ENCODE results near the gene SLC16A10.
"Not testable (repeated sequence)": the region's sequence is repeated elsewhere in the genome, so short reads cannot be mapped to it uniquely, and the experiment has no call there.

Gene SLC16A10

DNA sequence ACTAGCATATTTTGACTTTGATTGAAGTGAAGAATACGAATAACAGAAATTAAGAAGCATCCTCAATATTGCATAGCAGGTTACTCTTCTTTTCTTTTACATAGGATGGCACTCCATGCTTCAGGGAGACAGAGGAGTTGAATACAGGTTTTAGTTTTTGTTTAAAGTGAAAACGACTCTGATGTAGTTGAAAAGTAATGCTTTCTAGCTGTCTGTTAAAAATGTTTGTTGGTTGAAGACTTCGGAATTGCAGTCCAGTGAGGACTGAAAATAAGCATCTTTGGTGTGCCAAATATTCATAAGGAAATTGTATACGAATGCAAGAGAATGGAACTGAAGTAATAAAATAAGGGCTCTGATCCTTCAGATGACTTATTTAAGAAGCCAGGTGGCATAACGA is 618 bp upstream of the SLC16A10 start:
- DNase-seq = peak; percentile 24

DNA sequence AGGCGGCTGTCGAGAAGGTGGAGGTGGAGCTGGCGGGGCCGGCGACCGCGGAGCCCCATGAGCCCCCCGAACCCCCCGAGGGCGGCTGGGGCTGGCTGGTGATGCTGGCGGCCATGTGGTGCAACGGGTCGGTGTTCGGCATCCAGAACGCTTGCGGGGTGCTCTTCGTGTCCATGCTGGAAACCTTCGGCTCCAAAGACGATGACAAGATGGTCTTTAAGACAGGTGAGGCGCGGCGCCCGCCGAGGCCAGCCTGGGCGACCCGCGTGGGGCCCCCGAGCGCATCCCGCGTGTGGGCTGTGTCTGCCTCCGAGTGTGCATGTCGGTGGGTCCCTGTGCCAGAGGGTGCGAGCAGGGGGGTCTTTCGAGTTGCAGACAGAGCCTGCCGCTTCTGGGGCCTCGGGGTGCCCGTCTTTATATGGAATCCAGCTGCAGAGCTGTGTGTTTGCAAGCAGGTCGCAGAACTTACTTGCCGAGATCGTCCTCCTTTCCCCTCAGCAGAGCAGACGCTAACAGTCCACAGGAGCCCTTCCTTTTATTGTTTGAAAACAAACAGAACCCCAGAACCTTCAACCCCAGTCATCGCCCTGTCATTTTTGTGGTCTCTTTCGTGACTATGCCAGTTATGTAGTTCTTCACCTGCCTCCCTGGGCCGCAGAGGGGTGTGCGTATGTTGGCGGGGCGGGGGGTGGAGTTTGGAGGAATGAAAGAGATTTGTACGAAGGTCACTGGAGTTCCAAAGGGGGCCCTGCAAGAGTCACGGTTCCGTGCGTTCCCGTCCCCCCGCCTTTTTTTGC is 766 bp downstream of the SLC16A10 start:
- DNase-seq = peak; percentile 45

DNA sequence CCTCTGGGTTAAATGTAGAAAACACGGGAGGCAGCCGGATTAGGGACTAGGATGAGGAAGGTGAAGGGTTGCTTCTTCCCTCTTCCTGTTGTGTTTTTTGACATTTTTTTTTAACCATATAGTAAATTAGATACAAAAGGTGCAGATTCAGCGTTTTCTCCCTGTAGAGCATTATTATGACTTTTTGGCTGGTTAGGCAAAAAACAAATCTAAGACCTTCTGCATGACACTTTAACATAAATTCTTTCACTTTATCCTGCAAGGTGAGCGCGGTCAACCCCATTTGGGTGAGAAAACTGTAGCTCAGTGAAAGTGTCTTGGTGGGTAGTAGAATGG is 1.3 kb downstream of the SLC16A10 start:
- no peak for DNase-seq

DNA sequence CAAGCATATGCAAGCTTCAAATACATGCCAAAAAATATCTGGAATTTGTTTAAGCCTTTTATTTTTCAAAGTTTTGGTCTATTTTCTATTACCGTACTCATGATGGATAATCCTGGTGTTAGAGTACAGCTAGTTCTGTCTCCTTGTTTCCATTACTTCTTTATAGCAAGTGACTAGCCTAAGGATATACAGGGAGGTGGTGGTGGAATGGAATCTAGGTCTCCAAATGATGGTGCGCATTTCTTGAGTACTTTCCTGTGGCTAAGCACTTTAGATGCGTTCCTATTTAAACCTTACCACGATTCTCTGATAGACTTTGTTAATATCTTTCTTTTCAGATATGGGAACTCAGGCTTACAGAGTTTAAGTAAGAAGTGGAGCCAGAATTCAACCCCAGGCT is 3.5 kb downstream of the SLC16A10 start:
- no peak for DNase-seq

DNA sequence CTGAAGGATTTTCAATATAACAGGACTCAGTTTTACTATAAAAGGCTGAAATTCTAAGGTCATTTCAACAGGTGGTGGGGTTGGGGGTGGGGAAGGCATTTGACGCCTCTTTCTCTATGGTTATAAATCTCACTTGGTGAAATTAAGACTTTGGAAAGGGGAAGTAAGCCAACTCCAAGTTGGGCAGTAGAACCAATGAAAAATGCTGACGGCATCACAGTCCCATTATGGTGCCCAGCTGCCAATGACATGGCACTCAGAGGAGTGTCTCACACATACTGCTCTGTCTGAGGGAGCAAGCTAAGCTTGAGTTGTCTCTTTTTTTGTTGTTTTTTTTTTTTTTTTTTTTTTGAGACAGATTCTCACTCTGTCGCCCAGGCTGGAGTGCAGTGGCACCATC is 4.7 kb downstream of the SLC16A10 start:
- DNase-seq = no peak

DNA sequence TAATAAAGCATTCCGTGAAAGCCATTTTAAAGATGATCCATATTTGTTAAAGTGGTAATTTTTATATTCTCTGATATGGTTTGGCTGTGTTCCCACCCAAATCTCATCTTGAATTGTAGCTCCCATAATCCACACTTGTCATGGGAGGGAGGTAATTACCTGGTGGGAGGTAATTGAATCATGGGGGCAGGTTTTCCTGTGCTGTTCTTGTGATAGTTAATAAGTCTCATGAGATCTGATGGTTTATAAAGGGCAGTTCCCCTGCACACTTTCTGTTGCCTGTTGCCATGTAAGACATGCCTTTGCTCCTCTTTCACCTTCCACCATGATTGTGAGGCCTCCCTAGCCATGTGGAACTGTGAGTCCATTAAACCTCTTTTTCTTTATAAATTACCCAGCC is 8.2 kb downstream of the SLC16A10 start:
- not testable (repeated sequence) for DNase-seq

DNA sequence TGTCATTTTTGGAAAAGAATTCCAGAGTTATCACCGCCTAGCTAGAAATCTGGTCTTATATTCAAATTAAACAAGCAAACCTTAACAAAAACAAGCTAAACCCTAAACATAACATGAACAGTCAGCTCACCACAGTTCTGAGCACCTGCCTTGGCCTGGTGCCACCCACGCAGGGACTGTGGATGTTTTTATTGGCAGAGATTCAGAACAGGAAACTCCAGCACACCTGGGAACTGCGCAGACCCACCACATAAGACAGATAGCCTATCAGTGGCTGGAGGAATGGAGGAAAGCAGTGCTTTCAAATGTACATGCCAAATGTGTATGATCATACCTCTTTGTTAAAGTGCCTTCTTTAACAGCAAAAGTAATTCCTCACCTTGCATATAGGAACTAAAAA is 8.9 kb downstream of the SLC16A10 start:
- peak; percentile 92 for DNase-seq

DNA sequence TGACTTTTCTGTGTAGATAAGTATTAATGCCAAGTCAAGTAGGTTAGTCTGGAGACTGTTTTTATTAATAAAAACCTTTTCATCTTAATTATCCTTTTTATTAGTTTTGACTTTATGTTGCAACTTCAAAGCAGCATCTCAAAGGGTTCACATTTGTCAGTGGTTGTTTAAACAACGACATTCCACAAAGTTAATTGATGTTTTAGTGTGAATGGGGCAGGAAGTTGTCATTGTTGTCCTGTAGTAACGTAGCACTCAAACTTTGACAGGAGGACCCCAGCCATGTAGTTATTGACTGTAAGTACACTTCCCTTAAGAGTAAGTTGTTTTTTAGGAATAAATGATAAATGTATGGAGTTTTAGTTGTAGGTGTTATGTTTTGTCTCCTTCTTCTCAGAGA is 11.3 kb downstream of the SLC16A10 start:
- no peak for DNase-seq

DNA sequence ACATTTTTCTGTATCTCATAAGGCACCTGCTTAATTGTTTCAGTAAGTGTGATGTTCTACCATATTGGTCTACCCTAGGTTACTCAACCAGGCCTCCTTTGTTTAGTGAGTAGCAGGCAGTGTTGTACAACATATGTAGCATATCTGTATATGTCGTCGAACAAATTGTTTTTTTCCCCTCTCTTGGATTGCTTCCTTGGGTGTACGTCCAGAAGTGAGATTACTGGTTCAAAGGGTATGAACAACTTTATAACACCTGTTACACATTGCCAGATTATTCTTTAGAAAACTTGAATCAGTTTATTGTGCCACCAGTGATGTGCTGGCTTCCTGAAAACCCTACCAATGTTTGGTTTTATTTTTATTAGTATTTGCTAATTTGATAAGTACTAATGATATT is 14.7 kb downstream of the SLC16A10 start:
- no peak for DNase-seq

DNA sequence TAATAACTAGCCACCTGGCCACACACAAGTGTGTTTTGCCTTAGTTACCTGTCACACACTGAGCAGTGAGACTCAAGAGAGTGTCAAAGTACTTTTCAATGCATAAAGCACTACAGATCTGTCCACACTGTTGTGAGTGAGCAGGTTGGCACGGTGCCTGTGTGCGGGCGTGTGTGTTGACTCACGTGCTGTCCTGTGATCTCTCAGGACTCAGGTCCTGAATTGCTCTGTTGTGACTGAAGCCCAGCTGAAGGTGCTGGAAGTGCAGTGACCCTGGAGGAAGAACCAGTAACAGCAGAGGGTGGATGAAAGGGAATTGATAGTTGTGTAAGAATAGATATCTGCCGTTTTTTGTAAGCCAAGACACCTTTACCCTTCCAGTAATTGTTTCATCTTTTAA is 18.3 kb downstream of the SLC16A10 start:
- DNase-seq = peak; percentile 92

DNA sequence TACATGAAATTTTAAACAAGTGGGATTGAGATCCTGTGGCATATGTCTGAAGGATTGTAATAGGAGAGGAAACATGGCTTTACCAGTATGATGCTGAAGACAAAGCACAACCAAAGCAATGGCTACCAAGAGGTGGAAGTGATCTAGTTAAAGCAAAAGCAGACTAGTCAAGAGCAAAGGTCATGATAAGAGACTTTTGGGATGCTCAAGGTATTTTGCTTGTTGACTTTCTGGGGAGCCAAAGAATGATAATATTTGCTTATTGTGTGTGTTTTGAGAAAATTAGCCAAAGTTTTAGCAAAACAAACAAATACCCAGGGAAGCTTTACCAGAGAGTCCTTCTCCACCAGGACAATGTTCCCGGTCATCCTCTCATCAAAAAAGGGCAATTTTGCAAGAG is 20.3 kb downstream of the SLC16A10 start:
- DNase-seq = peak; percentile 2

DNA sequence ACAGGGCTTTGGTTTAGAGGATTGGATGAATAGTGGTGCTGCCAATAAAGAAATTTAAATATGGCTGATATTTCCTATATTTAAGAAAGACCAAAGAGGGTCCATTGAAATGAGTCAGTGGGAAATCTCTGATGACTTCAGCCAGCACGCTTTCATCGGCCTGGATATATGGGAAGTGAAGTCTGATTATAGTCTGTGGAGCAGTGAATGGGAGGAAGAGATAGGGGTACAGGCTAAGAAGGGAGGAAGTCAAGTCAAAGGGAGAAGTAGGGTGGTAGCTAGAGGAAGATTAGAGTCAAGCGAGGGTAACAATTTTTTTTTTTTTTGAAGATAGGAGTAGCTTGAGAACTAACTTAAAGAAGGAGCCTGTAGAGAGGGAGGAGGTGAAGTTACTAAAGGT is 22.7 kb downstream of the SLC16A10 start:
- DNase-seq = no peak

DNA sequence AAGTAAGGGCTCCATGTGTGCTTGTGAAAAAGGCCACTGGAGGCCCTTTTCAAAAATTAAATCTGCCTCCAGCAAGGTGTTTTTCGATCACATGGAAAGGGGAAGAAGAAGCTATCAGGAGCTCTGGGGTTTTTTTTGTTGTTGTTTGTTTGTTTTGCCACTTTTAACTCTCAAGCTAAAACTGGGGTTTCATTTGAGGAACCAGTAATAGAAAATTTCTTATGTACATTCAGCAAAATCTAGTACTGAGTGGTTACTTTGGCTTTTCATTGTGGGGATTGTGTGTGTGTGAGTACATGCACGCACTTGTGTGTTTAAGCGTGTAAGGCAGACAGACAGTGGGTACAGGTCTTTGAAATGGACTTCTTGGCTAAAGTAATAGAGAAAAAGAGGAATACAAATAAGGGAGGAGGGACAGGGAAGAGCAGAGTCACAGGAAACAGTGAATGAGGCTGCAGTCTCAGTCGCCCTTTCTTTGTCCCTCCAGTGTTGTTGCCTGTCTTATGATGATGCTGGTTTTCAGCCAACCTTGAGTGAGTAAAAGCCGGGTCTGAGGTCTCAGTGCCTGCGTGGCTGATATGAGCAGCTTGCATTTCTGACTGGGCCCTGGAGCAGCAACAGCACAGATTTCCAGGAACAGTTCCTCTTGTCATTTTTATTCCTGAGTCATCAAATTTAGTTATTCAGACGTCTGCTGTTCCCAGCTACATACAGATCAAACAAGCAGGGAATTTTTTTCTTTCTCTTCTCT is 26.2 kb downstream of the SLC16A10 start:
- DNase-seq = no peak

DNA sequence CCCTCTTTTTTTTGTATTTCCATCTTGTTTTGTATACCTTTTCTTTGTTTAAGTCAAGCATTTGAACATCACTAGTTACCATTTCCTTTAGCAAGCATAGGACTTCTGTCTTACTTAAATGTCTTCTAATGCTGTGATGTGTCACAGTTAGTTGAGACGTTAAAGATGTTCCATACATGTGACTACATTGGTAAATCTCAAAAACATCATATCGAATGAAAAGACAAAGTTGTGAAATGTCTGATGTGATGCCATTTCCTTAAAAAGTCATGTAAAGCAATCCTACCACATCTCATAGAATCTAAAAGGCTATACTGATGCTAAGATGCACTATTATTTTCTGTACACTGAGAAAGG is 26.8 kb downstream of the SLC16A10 start:
- DNase-seq = no peak

DNA sequence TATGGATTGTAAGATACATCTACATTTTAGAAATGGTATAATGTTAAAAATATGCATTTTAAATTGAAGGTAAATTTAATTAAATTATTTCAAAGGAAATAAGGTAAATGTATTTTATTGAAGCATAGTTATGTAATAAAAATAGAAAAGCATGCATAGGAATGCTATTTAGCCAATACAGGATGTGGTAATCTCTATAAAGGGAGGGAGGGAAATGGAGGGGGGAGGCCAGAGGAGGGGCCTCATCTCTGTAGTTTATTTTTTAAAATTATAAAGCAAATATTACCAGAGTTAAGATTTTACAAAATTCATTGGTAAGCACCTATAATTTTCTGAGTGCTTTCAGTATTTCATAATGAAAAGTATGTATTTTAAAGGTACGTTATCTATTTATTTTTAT is 27.2 kb downstream of the SLC16A10 start:
- no peak for DNase-seq

DNA sequence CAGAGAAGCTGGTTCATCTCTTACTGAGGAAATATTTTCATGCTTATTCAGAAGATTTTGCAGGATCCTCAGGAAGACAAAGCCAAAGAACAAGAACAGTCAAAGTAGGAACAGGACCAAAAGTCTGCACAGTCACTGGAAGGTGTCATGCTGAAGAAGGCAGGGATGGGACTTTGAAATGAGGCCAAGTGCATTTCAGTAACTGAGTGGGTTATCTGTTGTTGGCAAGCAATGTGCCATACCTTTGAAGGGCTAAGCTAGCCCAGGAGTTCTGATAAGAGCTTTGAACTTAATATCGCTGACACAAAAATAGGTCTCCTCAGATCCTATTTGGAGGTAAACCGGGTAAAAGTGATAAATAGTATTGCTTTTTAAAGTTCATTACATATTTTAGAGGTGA is 31.5 kb downstream of the SLC16A10 start:
- DNase-seq = no peak

DNA sequence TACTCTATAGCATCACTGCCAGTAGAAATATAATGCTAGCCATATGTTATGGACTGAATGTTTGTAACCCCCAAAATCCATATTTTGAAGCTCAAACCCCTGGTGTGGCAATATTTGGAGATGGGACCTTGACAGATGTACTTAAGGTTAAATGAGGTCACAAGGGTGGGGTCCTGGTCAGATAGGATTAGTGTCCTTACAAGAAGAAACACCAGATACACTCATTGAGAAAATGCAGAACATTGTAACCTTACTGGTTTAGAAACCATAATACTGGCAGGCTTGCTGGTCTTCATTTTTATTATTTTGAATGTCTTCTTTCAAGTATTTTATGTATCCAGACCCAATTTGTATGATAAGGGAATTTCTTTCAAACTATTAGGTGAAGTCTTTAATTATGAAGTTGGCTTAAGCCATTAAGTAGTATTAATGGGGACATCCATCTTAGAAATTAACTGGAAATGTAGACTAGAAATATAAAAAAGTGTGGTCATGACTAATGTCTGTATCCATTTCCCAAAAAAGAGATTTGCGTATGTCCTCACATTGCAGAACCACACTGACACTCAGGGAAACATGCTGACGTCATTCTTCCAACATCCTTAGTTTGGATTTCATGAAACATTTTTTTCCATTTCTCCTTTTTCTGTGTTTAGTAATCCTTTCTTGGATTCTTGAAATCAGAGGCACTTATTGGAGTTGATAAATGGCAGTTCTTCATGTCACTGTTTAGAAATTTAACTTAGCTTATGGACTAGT is 32.4 kb downstream of the SLC16A10 start:
- DNase-seq = no peak

DNA sequence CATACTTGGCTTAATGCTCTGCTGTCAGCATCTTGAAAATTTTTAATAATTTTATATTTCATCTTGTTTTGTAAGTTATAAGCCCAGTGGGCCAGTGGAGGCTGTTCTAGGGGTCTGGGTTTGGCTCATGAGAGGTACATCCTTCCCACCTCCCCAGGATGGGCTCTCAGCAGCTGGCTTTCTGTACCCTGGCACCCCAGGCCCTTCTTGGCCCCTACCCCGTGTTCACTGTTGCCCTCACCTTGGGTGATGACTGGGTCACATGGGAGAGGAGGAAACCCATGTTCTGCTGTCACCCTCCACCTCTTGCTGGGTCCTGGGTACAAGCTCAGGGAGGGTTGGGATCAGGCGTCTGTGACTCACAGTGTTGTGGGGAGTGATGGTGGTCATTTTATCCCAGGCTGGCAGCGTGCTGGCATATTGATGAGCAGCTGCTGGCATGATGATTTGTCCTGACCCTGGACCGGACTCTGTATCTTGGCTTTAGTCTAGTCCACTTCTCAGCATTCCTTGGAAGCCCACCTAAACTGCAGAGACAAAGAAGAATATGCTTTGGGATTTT is 34.6 kb downstream of the SLC16A10 start:
- no peak for DNase-seq

DNA sequence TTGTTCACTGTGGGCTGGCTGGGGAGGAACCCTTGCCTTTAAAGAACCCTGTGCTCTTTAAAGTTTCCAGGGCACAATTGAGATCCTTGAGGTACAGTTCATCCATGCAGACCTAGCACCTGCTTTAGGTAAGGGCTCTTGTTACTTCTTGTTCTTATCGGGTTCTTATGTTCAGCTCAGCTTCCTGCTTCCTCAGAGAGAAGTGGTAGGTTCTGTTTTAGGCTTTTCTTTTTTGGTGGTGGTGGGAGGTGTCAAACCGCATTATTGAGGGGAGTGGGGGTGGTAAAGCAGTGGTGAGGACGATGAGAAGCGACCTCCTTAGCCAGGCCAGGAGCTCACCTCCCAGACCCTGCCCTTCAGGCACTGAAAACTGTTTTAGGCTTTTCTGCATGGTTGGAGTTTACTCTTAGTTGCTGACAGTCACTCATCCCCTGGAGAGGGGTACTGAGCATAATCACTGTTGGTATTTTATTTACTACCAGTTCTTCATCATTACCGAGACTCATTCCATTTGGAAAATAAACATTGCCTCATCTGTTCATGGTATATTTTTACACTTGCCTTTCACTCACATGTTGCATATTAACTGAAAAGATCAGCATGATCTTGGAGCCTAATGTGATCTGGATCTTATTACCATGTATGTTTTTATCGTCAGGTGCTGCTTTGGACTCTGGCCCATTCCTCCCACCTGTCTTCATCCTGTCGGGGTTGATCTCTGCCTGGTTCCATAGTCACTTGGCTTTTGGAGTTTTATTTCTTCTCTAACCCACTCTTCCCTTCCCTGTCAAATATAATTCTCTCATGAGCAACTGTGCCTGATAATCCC is 35.4 kb downstream of the SLC16A10 start:
- no peak for DNase-seq

DNA sequence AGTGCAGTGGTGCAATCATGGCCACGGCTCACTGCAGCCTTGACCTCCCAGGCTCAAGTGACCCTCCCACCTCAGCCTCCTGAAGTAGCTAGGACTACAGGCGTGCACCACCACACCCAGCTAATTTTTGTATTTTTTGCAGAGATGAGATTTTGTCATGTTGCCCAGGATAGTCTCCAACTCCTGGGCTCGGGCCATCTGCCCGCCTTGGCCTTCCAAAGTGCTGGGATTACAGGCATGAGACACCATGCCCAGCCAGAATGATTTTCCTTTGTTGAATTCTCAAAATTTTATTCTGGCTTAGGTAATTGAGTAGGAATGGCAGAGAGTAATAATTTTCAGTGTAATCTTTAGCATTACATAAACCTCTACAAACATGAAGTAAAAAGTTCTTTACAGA is 37.1 kb downstream of the SLC16A10 start:
- DNase-seq = no peak

DNA sequence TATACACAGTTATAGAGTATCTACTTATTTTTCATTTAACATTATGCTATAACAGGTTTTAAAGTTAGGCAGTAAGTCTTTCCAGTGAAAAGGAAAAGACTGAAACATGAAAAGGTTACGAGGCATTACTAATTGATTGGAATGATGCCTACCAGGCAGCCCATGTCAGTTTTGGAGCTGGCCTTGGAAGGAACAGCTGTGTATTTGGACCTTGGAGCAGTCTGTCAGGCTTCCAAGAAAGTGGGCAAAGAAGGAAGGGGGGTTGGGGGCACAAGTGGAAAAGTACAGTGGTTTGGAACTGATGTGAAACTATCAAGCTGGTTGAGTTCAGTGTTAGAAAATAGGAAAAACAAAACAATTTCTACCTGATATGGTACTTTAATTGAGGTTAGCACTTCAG is 41.7 kb downstream of the SLC16A10 start:
- no peak for DNase-seq

DNA sequence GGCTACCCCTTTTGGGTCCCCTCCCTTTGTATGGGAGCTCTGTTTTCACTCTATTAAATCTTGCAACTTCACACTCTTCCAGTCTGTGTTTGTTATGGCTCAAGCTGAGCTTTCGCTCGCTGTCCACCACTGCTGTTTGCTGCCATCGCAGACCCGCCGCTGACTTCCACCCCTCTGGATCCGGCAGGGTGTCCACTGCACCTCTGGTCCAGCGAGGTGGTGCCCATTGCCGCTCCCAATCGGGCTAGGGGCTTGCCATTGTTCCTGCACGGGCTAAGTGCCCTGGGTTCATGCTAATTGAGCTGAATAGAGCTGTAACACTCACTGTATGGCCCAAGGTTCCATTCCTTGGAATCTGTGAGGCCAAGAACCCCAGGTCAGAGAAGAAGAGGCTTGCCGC is 43.7 kb downstream of the SLC16A10 start:
- not testable (repeated sequence) for DNase-seq

DNA sequence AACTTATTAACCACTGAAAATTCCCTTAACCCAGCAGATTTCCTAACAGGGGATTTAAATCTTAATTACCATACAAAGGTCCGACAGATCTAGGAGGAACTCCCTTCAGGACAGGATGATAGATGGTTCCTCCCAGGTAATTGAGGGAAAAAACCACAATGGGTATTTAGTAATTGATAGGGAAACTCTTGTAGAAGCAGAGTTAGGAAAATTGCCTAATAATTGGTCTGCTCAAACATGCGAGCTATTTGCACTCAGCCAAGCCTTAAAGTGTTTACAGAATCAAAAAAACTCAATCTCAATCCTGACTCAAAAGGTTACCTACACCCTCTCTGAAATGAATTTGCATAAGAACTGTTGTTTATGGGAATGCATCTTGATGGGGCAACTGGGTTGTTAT is 45.4 kb downstream of the SLC16A10 start:
- not testable (repeated sequence) for DNase-seq

All from DMS53 (cell line).